ENCODE measurements around the gene CALCOCO1. TPM values are rescaled to one million over a fixed set of nuclear protein-coding genes. Genes with fewer than 3 reads are reported as not detected.

Gene CALCOCO1
- total RNA-seq, 3 donors from 2014 or later (not counting 1 experiment from before 2014, with no cell fraction given): 215 to 256 (median 226) TPM

DNA sequence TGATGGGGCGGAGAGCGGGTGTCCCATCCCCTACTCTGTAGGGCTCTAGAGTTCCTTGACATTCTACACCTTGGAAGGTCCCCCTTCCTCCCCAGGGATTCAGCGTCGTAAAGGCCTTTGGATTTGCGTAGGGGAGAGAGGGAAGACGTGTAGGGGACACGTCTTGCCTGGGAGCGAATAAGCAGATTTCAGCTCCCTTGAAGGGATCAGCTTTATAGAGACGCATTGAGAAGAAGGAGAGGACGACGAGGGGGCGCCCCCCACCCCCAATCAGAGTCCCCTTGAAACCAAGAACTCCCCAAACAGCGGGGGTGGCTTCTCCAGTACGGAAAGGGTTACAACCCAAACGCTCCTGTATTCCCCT is 324 bp downstream of the CALCOCO1 start:
- peaks cover 4 to 10% of the 10 kb centered on the region in 2 donors for H3K27me3 Mint-ChIP-seq (ENCODE audit: low read depth in 2 of 2)
- TF ChIP-seq CTCF (IDR thresholded peaks at IDR 0.05): no peak
- peaks cover 27% of the 10 kb centered on the region for H3K36me3 ChIP-seq (ENCODE audit: control insufficient read depth, insufficient read depth, low read length)
- ATAC-seq (no peak), DNase-seq (no peak)
- intact Hi-C loops (cut with micrococcal nuclease): loop anchor here (1.0 kb wide), 3 partner anchors 19 to 227 kb away; partner anchors contain the start of gene ATP5MC2
- H3K27ac Mint-ChIP-seq: peak overlapping the region; percentile 90 to 92
- 3% methylated on average over 12 of the region's 15 CpGs for WGBS (ENCODE audit: insufficient coverage)
- H3K9me3 Mint-ChIP-seq: no peaks in the 10 kb centered on the region
- H3K4me1 Mint-ChIP-seq: peaks cover 30 to 36% of the 10 kb centered on the region in 2 donors
- peak overlapping the region; percentile 4 for H3K27ac ChIP-seq (ENCODE audit: low read length)
- peak overlapping the region; percentile 93 for H3K4me3 Mint-ChIP-seq
- peaks cover 7% of the 10 kb centered on the region for H3K36me3 Mint-ChIP-seq
- H3K4me3 ChIP-seq (ENCODE audit: low read length): peak overlapping the region; percentile 43
- no peaks in the 10 kb centered on the region for H3K9me3 ChIP-seq (ENCODE audit: control insufficient read depth, insufficient read depth, low read length)
- no peaks in the 10 kb centered on the region for H3K27me3 ChIP-seq (ENCODE audit: control insufficient read depth, insufficient read depth, low read length)
- peaks cover 18% of the 10 kb centered on the region for H3K4me1 ChIP-seq (ENCODE audit: control insufficient read depth, insufficient read depth, low read length)

DNA sequence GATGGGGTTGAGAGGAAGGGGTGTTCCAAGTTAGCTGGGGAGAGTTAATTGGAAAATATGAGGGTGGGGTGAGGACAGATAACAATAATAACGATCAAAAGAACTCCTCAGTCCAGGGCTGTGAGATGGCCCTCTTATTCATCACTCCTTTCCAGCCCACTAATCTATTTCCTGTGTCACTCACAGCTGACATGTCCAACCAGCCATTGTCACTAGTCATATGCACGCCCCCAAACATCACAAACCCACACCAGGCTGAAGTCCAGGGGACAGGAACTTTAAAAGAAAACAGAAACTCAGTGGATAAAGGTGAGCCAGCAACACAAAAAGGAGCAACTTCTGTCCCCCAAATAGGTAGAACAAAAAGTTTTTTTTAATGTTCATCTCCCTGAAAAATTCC is 911 bp downstream of the CALCOCO1 start:
- Histone ChIP-seq H3K27ac (ENCODE audit: low read length) (no peak overlapping the region), H3K4me1 (ENCODE audit: control insufficient read depth, insufficient read depth, low read length) (peaks cover 18% of the 10 kb centered on the region), H3K27me3 (ENCODE audit: control insufficient read depth, insufficient read depth, low read length) (no peaks in the 10 kb centered on the region), H3K9me3 (ENCODE audit: control insufficient read depth, insufficient read depth, low read length) (no peaks in the 10 kb centered on the region), H3K4me3 (ENCODE audit: low read length) (no peak overlapping the region), H3K36me3 (ENCODE audit: control insufficient read depth, insufficient read depth, low read length) (peaks cover 33% of the 10 kb centered on the region)
- H3K36me3 Mint-ChIP-seq: peaks cover 8% of the 10 kb centered on the region
- H3K4me1 Mint-ChIP-seq: peaks cover 30 to 36% of the 10 kb centered on the region in 2 donors
- peak overlapping the region; percentile 93 for H3K4me3 Mint-ChIP-seq
- WGBS (ENCODE audit: insufficient coverage): 33% methylated on average over 2 of the region's 2 CpGs
- intact Hi-C loops (cut with micrococcal nuclease): no loop called here
- peak in 1 of 2 donors; percentile 36 for DNase-seq
- H3K27me3 Mint-ChIP-seq (ENCODE audit: low read depth in 2 of 2): peaks cover 4 to 6% of the 10 kb centered on the region in 2 donors
- no peaks in the 10 kb centered on the region for H3K9me3 Mint-ChIP-seq
- TF ChIP-seq CTCF (IDR thresholded peaks at IDR 0.05): no peak
- ATAC-seq: peak in 1 of 3 donors; percentile 21
- peak overlapping the region; percentile 90 to 92 for H3K27ac Mint-ChIP-seq

DNA sequence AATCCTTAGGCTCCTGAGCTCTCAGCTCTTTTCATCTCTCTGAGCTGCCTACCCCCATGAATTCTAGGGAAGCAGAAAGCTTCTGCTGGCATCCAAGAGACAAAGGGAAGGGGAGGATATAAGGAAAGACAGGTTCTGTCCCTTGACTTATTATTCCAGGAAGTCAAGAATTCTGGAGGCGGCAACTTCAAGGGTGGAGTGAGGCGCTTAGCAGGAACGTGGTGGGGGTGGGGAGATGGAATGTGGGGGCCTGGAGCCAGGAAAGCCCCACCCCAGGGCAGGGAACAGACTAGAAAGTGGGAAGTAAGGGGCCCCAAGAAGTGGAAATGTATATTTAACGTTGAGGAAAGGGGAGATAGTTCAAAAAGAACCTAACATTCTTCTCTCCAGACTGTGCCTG is 1.4 kb downstream of the CALCOCO1 start:
- Histone ChIP-seq H3K27ac (ENCODE audit: low read length) (no peak overlapping the region), H3K9me3 (ENCODE audit: control insufficient read depth, insufficient read depth, low read length) (no peaks in the 10 kb centered on the region), H3K4me1 (ENCODE audit: control insufficient read depth, insufficient read depth, low read length) (peaks cover 18% of the 10 kb centered on the region), H3K27me3 (ENCODE audit: control insufficient read depth, insufficient read depth, low read length) (no peaks in the 10 kb centered on the region), H3K36me3 (ENCODE audit: control insufficient read depth, insufficient read depth, low read length) (peaks cover 38% of the 10 kb centered on the region), H3K4me3 (ENCODE audit: low read length) (no peak overlapping the region)
- no peaks in the 10 kb centered on the region for H3K9me3 Mint-ChIP-seq
- ATAC-seq (no peak), DNase-seq (no peak)
- H3K27me3 Mint-ChIP-seq (ENCODE audit: low read depth in 2 of 2): peaks cover under 1% of the 10 kb centered on the region in 2 donors
- H3K4me1 Mint-ChIP-seq: peaks cover 30 to 36% of the 10 kb centered on the region in 2 donors
- 80% methylated on average over 3 of the region's 4 CpGs for WGBS (ENCODE audit: insufficient coverage)
- peak overlapping the region; percentile 93 for H3K4me3 Mint-ChIP-seq
- TF ChIP-seq CTCF (IDR thresholded peaks at IDR 0.05): no peak
- peaks cover 14% of the 10 kb centered on the region for H3K36me3 Mint-ChIP-seq
- intact Hi-C loops (cut with micrococcal nuclease): no loop called here
- peak overlapping the region; percentile 90 to 92 for H3K27ac Mint-ChIP-seq

GRCh38 chr12:53722450-53723041 is 4.7 kb downstream of the CALCOCO1 start:
- H3K27me3 ChIP-seq (ENCODE audit: control insufficient read depth, insufficient read depth, low read length): no peaks in the 10 kb centered on the region
- TF ChIP-seq CTCF (IDR thresholded peaks at IDR 0.05): no peak
- no peak for DNase-seq
- H3K4me3 ChIP-seq (ENCODE audit: low read length): no peak overlapping the region
- peaks cover 51% of the 10 kb centered on the region for H3K36me3 ChIP-seq (ENCODE audit: control insufficient read depth, insufficient read depth, low read length)
- Mint-ChIP-seq H3K36me3 (peaks cover 28% of the 10 kb centered on the region), H3K4me3 (no peak overlapping the region), H3K27me3 (ENCODE audit: low read depth in 2 of 2) (no peaks in the 10 kb centered on the region), H3K9me3 (no peaks in the 10 kb centered on the region), H3K27ac (no peak overlapping the region), H3K4me1 (peaks cover 23 to 30% of the 10 kb centered on the region in 2 donors)
- WGBS (ENCODE audit: insufficient coverage): no CpG with 5 or more reads among the region's 3 CpGs
- intact Hi-C loops (cut with micrococcal nuclease): no loop called here
- no peak overlapping the region for H3K27ac ChIP-seq (ENCODE audit: low read length)
- no peaks in the 10 kb centered on the region for H3K9me3 ChIP-seq (ENCODE audit: control insufficient read depth, insufficient read depth, low read length)
- no peak for ATAC-seq
- peaks cover 14% of the 10 kb centered on the region for H3K4me1 ChIP-seq (ENCODE audit: control insufficient read depth, insufficient read depth, low read length)

Data from natural killer cell (primary cell).